CD4-positive, alpha-beta memory T cell (primary cell): Measurements from ENCODE around the gene NACA. TPM values are rescaled to one million over a fixed set of nuclear protein-coding genes. Genes with fewer than 3 reads are reported as not detected.
"Not testable (repeated sequence)": the region's sequence is repeated elsewhere in the genome, so short reads cannot be mapped to it uniquely, and the experiment has no call there.

ENCODE experiments used
- CTCF ChIA-PET: fragments of 350-600 bp; sonication (Branson Sonifier 250); formaldehyde crosslinking; loops from one replicate; lab custom pipeline; 2021; ENCODE audit warnings: inconsistent platforms; ENCODE audit not compliant: partially characterized antibody; lab: Charles Lee
- POLR2A ChIA-PET: fragments of 350-600 bp; sonication (Branson Sonifier 250); formaldehyde crosslinking; loops from one replicate; lab custom pipeline; 2021; ENCODE audit not compliant: partially characterized antibody; lab: Charles Lee
- DNase-seq, 5 donors: peaks; one replicate each; pipeline versions ENCODE4 v3.0.0 to v3.0.0-alpha.2; 2020 to 2022; ENCODE audit warnings: mixed read lengths in 1 of 5
- H3K27ac ChIP-seq: one replicate; pipeline ENCODE4 v1.7.0; 2013; ENCODE audit warnings: low read depth, low read length
- H3K27me3 ChIP-seq: 2 replicates; pipeline ENCODE4 v1.7.0; 2013; ENCODE audit warnings: mild to moderate bottlenecking, low read length, moderate library complexity; ENCODE audit not compliant: insufficient read depth
- H3K36me3 ChIP-seq: 2 replicates; pipeline ENCODE4 v1.7.0; 2013; ENCODE audit warnings: mild to moderate bottlenecking, low read length, moderate library complexity; ENCODE audit not compliant: insufficient read depth
- H3K4me1 ChIP-seq: 2 replicates; pipeline ENCODE4 v1.7.0; 2013; ENCODE audit warnings: mild to moderate bottlenecking, low read length, moderate library complexity; ENCODE audit not compliant: insufficient read depth
- H3K4me3 ChIP-seq, 2 donors: one replicate each; pipeline ENCODE4 v1.7.0; 2013; ENCODE audit warnings: low read length in 2 of 2, mild to moderate bottlenecking in 1 of 2
- H3K9me3 ChIP-seq, 2 donors: one replicate each; pipeline ENCODE4 v1.7.0; 2013; ENCODE audit warnings: low read length in 2 of 2, control low read depth in 1 of 2; ENCODE audit not compliant: control insufficient read depth in 1 of 2
- H3K27ac Mint-ChIP-seq, 7 donors: one replicate each; pipeline ENCODE4 v1.8.0; 2020 to 2021; ENCODE audit warnings: mixed read lengths in 7 of 7, mild to moderate bottlenecking in 6 of 7, inconsistent platforms in 3 of 7, moderate library complexity in 3 of 7
- H3K27me3 Mint-ChIP-seq, 2 donors: one replicate each; pipeline ENCODE4 v1.8.0; 2020 to 2021; ENCODE audit warnings: mixed read lengths in 2 of 2
- H3K36me3 Mint-ChIP-seq, 2 donors: one replicate each; pipeline ENCODE4 v1.8.0; 2020 to 2021; ENCODE audit warnings: mixed read lengths in 2 of 2, inconsistent platforms in 1 of 2, mild to moderate bottlenecking in 1 of 2
- H3K4me1 Mint-ChIP-seq, 4 donors: one replicate each; pipeline ENCODE4 v1.8.0; 2020 to 2021; ENCODE audit warnings: mixed read lengths in 4 of 4, mild to moderate bottlenecking in 1 of 4
- H3K4me3 Mint-ChIP-seq, 8 donors: one replicate each; pipeline ENCODE4 v1.8.0; 2020 to 2021; ENCODE audit warnings: mixed read lengths in 8 of 8, mild to moderate bottlenecking in 7 of 8, moderate library complexity in 6 of 8, inconsistent platforms in 3 of 8
- H3K9me3 Mint-ChIP-seq, 8 donors: one replicate each; pipeline ENCODE4 v1.8.0; 2020 to 2021; ENCODE audit warnings: mixed read lengths in 8 of 8, mild to moderate bottlenecking in 5 of 8, inconsistent platforms in 3 of 8, moderate library complexity in 1 of 8
- intact Hi-C: fragments of 100-400 bp; cut with micrococcal nuclease; formaldehyde crosslinking; loops from one replicate; pipeline ENCODE4 v1.15.1; 2023
- polyA plus RNA-seq, 2 donors: library from polyadenylated mRNA; unstranded; fragments of 300-500 nt; fragmentation: Illumina TruSeq; gene quantifications; one replicate each; pipeline ENCODE4 v1.2.3, GENCODE V29; 2021
- total RNA-seq, 2 experiments: library from RNA; stranded (reverse); gene quantifications; one replicate each; pipeline ENCODE4 v1.2.3, GENCODE V29; 2021

The NACA gene
- total and polyA plus RNA-seq, 4 experiments from 2014 or later, result 1,025 to 1,255 (median 1,184) TPM

- H3K4me1 Mint-ChIP-seq, H3K36me3 ChIP-seq, CTCF ChIA-PET, H3K27me3 ChIP-seq, H3K4me1 ChIP-seq, H3K9me3 Mint-ChIP-seq, H3K4me3 Mint-ChIP-seq, intact Hi-C loops, H3K36me3 Mint-ChIP-seq, H3K27me3 Mint-ChIP-seq, H3K9me3 ChIP-seq, DNase-seq, H3K27ac Mint-ChIP-seq, H3K4me3 ChIP-seq, H3K27ac ChIP-seq: not testable (repeated sequence)
- POLR2A ChIA-PET, result interaction anchor here (0.7 kb wide), 1 partner anchor 341 kb away, joined by 3 read pairs; no protein-coding TSS in a partner anchor
These were observed 20.6 kb downstream of the NACA start for GRCh38 chr12:56704522-56704921.

DNA sequence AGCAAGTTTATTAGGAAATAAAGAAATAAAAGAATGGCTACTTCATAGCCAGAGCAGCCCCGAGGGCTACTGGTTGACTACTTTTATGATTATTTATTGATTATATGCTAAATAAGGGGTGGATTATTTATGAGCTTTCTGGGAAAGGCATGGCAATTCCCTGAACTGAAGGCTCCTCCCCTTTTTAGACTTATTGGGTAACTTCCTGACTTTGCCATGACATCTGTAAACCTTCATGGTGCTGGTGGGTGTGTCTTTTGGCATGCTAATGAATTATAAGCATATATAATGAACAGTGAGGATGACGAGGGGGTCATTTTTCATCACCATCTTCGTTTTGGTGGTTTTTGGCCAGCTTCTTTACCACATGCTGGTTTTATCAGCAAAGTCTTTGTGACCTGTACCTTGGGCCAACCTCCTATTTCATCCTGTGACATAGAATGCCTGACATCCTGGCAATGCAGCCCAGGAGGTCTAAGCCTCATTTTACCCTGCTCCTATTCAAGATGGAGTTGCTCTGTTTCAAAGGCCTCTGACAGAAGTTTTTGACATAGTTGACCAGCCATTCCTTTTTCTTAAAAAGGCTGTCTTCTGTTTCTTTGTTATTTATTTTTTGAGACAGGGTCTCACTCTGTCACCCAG is 26.0 kb downstream of the NACA start:
- Mint-ChIP-seq H3K27ac (no peak overlapping the region), H3K36me3 (no peaks in the 10 kb centered on the region), H3K4me3 (no peak overlapping the region), H3K27me3 (no peaks in the 10 kb centered on the region), H3K9me3 (no peaks in the 10 kb centered on the region), H3K4me1 (peaks cover 0 to 1% (median 0%) of the 10 kb centered on the region in 4 donors)
- DNase-seq, result no peak
- Histone ChIP-seq H3K36me3 (no peaks in the 10 kb centered on the region), H3K4me1 (no peaks in the 10 kb centered on the region), H3K27me3 (no peaks in the 10 kb centered on the region), H3K27ac (no peak overlapping the region), H3K9me3 (no peaks in the 10 kb centered on the region), H3K4me3 (no peak overlapping the region)
- CTCF ChIA-PET, result interaction anchor here (1.2 kb wide), 1 partner anchor 24 kb away, joined by 3 read pairs; no protein-coding TSS in a partner anchor
- intact Hi-C loops, result no loop called here
- POLR2A ChIA-PET, result no interaction called here

DNA sequence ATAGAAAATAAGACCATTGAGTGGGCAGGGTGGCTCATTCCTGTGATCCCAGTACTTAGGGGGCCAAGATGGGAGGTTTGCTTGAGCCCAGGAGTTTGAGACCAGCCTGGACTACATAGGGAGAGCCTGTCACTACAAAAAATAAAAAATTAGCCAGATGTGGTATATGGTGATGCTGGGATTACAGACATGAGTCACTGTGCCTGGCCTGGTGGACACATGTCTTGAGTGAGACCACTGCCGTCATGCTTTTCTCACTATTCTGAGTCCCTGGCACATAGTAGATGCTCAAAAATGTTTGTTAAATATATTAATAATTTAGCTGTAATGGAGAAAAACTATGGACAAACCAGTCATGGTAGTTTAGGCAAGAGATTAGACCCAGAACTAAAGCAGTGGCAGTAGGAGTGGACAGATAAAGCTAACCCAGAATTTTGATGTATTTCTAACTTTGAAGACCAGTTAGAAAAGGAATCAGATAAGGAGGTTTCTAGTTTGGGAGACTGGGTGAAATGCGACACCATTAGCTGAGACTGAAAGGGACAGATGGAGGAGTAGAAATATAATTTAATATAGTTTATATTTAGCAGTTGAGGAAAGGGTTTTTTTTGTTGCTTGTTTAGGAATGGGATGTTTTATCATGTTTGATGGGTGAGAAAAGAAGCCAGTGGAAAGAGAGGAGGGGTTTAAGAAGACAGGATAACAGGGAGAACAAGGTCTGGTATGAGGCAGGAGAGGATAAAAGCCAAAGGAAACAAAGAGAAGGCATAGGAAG is 29.6 kb downstream of the NACA start:
- Histone ChIP-seq H3K27me3 (no peaks in the 10 kb centered on the region), H3K4me1 (no peaks in the 10 kb centered on the region), H3K36me3 (no peaks in the 10 kb centered on the region), H3K4me3 (no peak overlapping the region), H3K9me3 (no peaks in the 10 kb centered on the region), H3K27ac (no peak overlapping the region)
- no peak overlapping the region for H3K4me3 Mint-ChIP-seq
- no peak for DNase-seq
- no peaks in the 10 kb centered on the region for H3K9me3 Mint-ChIP-seq
- peaks cover 0 to 1% (median 0%) of the 10 kb centered on the region in 4 donors for H3K4me1 Mint-ChIP-seq
- ChIA-PET CTCF (no interaction called here), POLR2A (no interaction called here)
- intact Hi-C loops, result no loop called here
- no peaks in the 10 kb centered on the region for H3K27me3 Mint-ChIP-seq
- H3K27ac Mint-ChIP-seq, result peak overlapping the region in 3 of 7 donors; percentile 13 to 38 (median 30)
- H3K36me3 Mint-ChIP-seq, result no peaks in the 10 kb centered on the region

- H3K4me3 ChIP-seq, result no peak overlapping the region
- no peaks in the 10 kb centered on the region for H3K9me3 ChIP-seq
- H3K4me1 Mint-ChIP-seq, result peaks cover 0 to 3% (median 2%) of the 10 kb centered on the region in 4 donors
- no peak overlapping the region for H3K27ac ChIP-seq
- no peaks in the 10 kb centered on the region for H3K27me3 ChIP-seq
- H3K27me3 Mint-ChIP-seq, result no peaks in the 10 kb centered on the region
- H3K4me3 Mint-ChIP-seq, result no peak overlapping the region
- no peak overlapping the region for H3K27ac Mint-ChIP-seq
- no peak for DNase-seq
- H3K9me3 Mint-ChIP-seq, result no peaks in the 10 kb centered on the region
- H3K36me3 Mint-ChIP-seq, result no peaks in the 10 kb centered on the region
- POLR2A ChIA-PET, result no interaction called here
- no peaks in the 10 kb centered on the region for H3K36me3 ChIP-seq
- peaks cover 3% of the 10 kb centered on the region for H3K4me1 ChIP-seq
- CTCF ChIA-PET, result interaction anchor here (0.6 to 0.7 kb wide), 2 partner anchors 17 to 311 kb away, joined by 3 read pairs; no protein-coding TSS in a partner anchor
- intact Hi-C loops, result no loop called here
These were observed 30.9 kb downstream of the NACA start for GRCh38 chr12:56694161-56694560.

GRCh38 chr12:56688846-56689109 is 36.3 kb downstream of the NACA start:
- H3K4me1 Mint-ChIP-seq, result peaks cover 16 to 48% (median 24%) of the 10 kb centered on the region in 4 donors
- peak overlapping the region; percentile 99 to 100 (median 100) for H3K4me3 Mint-ChIP-seq
- no peaks in the 10 kb centered on the region for H3K27me3 ChIP-seq
- H3K4me1 ChIP-seq, result peaks cover 36% of the 10 kb centered on the region
- no peaks in the 10 kb centered on the region for H3K27me3 Mint-ChIP-seq
- H3K27ac ChIP-seq, result peak overlapping the region; percentile 99
- ChIA-PET CTCF (interaction anchor here (0.7 to 2.3 kb wide), 9 partner anchors 20 to 435 kb away, joined by 3 to 7 read pairs (median 3); partner anchors contain the start of gene NACA), POLR2A (interaction anchor here (0.7 to 10.9 kb wide), 24 partner anchors 10 to 585 kb away, joined by 3 to 247 read pairs (median 8); partner anchors contain the start of genes ATP5F1B, BAZ2A, NACA and PA2G4)
- peaks cover 12 to 34% of the 10 kb centered on the region in 2 donors for H3K36me3 Mint-ChIP-seq
- peak overlapping the region; percentile 83 to 99 for H3K4me3 ChIP-seq
- no peaks in the 10 kb centered on the region for H3K9me3 ChIP-seq
- no peaks in the 10 kb centered on the region for H3K36me3 ChIP-seq
- DNase-seq, result no peak
- H3K27ac Mint-ChIP-seq, result peak overlapping the region; percentile 96 to 100 (median 100)
- intact Hi-C loops, result loop anchor here (1.0 to 5.0 kb wide), 8 partner anchors 37 to 561 kb away; partner anchors contain the start of genes BAZ2A, ESYT1, NACA and NEMP1
- no peaks in the 10 kb centered on the region for H3K9me3 Mint-ChIP-seq

- CTCF ChIA-PET, result interaction anchor here (0.7 to 2.3 kb wide), 8 partner anchors 32 to 436 kb away, joined by 3 to 7 read pairs (median 3); partner anchors contain the start of gene NACA
- H3K4me3 Mint-ChIP-seq, result peak within 1 kb of the TSS; percentile 99 to 100 (median 100)
- DNase-seq, result peak; percentile 97 to 98 (median 98)
- no peaks in the 10 kb centered on the region for H3K9me3 Mint-ChIP-seq
- peak within 1 kb of the TSS; percentile 96 to 100 (median 100) for H3K27ac Mint-ChIP-seq
- H3K27me3 Mint-ChIP-seq, result no peaks in the 10 kb centered on the region
- peak within 1 kb of the TSS; percentile 83 to 99 for H3K4me3 ChIP-seq
- H3K9me3 ChIP-seq, result no peaks in the 10 kb centered on the region
- intact Hi-C loops, result loop anchor here (1.0 to 5.0 kb wide), 8 partner anchors 37 to 561 kb away; partner anchors contain the start of genes BAZ2A, ESYT1, NACA and NEMP1
- H3K36me3 Mint-ChIP-seq, result peaks cover 12 to 35% of the 10 kb centered on the region in 2 donors
- H3K36me3 ChIP-seq, result no peaks in the 10 kb centered on the region
- peak within 1 kb of the TSS; percentile 99 for H3K27ac ChIP-seq
- peaks cover 16 to 51% (median 25%) of the 10 kb centered on the region in 4 donors for H3K4me1 Mint-ChIP-seq
- POLR2A ChIA-PET, result interaction anchor here (0.6 to 10.9 kb wide), 30 partner anchors 10 to 742 kb away, joined by 3 to 247 read pairs (median 6); partner anchors contain the start of genes ATP5F1B, BAZ2A, IL23A and LRP1
- no peaks in the 10 kb centered on the region for H3K27me3 ChIP-seq
- peaks cover 36% of the 10 kb centered on the region for H3K4me1 ChIP-seq
These were observed 36.8 kb downstream of the NACA start, which contains the start of gene PTGES3 for GRCh38 chr12:56688129-56688845. Gene PTGES3 (minus strand): TSS chr12:56688284. CDS start chr12:56687999, 285 bp downstream.
